Brain microvascular endothelial cell (primary cell): ENCODE data around the gene TACR1.
"Not testable (repeated sequence)": the region's sequence is repeated elsewhere in the genome, so short reads cannot be mapped to it uniquely, and the experiment has no call there.

Experiments used
- DNase-seq: peaks from one replicate; pipeline ENCODE4 v3.0.0-alpha.2; 2020
- H3K27ac ChIP-seq: fragments of 250-450 bp; sonication (Bioruptor Pico); 2 replicates; pipeline ENCODE4 v1.5.1; 2020; ENCODE audit warnings: mild to moderate bottlenecking, moderate library complexity
- H3K27me3 ChIP-seq: fragments of 250-450 bp; sonication (Bioruptor Pico); replicated peaks from 2 replicates; pipeline ENCODE4 v1.5.1; 2020; ENCODE audit warnings: mild to moderate bottlenecking
- H3K36me3 ChIP-seq: fragments of 250-450 bp; sonication (Bioruptor Pico); replicated peaks from 2 replicates; pipeline ENCODE4 v1.5.1; 2020; ENCODE audit warnings: mild to moderate bottlenecking
- H3K4me3 ChIP-seq: 2 replicates; pipeline ENCODE4 v1.5.1; 2011; ENCODE audit warnings: low read depth, mild to moderate bottlenecking, control low read depth, low read length, moderate library complexity
- in situ Hi-C: cut with HindIII; loops from 2 replicates; pipeline ENCODE4 v1.10.0; 2017; ENCODE audit warnings: low sequenced_read_pairs, low pct_ligation_motif_present
- TF ChIP-seq, protein P1 (sequence below): IDR thresholded peaks from 2 replicates; pipeline ENCODE4 v1.5.1; 2011; ENCODE audit warnings: low read depth, mild to moderate bottlenecking, moderate library complexity, low read length, control low read depth, inconsistent platforms; ENCODE audit errors: missing control alignments

Gene TACR1

DNA sequence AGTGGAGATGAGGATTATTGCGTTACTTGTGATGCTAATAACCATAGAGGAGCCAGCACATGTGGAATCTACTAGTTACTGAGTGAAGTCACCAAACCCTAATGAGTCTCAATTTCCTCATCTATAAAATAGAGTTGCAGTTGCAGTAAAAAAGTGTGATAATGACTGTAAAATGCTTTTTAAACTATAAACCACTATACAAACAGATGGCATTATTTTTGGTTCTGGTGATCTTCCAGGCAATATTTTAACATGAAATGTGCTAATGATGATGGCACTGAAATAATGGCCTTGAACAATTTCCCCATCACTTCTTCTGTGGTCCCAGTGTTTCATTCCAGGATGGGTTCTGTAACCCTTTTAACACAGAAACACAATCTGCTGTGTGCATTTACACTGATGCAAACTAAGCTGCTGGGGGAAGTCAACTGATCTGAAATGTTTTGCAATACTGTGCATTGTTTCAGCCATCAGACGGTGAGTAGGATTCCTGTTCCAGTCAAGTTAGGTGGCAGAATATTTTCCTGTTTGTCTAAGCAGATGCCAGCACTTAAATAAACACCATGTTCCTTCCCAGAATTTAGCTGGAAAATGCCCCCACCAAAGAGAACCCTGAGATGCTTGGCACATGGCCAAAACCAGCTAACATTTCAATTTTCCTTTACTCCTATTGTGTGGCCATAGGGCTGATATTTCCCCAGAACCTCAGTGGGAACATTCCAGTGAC is 52.6 kb downstream of the TACR1 start:
- Histone ChIP-seq H3K27ac (no peak overlapping the region), H3K36me3 (no peaks in the 10 kb centered on the region), H3K4me3 (no peak overlapping the region), H3K27me3 (no peaks in the 10 kb centered on the region)
- in situ Hi-C loops = no loop called here
- TF ChIP-seq, protein P1, sequence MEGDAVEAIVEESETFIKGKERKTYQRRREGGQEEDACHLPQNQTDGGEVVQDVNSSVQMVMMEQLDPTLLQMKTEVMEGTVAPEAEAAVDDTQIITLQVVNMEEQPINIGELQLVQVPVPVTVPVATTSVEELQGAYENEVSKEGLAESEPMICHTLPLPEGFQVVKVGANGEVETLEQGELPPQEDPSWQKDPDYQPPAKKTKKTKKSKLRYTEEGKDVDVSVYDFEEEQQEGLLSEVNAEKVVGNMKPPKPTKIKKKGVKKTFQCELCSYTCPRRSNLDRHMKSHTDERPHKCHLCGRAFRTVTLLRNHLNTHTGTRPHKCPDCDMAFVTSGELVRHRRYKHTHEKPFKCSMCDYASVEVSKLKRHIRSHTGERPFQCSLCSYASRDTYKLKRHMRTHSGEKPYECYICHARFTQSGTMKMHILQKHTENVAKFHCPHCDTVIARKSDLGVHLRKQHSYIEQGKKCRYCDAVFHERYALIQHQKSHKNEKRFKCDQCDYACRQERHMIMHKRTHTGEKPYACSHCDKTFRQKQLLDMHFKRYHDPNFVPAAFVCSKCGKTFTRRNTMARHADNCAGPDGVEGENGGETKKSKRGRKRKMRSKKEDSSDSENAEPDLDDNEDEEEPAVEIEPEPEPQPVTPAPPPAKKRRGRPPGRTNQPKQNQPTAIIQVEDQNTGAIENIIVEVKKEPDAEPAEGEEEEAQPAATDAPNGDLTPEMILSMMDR = no peak
- DNase-seq = no peak

DNA sequence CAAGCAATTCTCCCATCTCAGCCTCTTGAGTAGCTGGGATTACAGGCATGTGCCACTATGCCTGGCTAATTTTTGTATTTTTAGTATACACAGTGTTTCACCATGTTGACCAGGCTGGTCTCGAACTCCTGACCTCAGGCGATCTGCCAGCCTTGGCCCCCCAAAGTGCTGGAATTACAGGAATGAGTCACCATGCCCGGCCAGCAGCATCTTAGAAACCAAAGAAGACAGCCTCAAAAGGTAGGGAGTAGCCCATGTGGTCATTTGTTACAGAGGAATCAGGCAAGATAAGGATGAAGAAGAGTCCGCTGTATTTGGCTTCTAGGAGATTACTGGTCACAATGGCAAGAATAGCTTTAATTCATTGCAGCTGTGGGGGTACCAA is 53.1 kb downstream of the TACR1 start:
- H3K36me3 ChIP-seq, H3K4me3 ChIP-seq, DNase-seq, H3K27ac ChIP-seq, in situ Hi-C loops, H3K27me3 ChIP-seq: not testable (repeated sequence)

DNA sequence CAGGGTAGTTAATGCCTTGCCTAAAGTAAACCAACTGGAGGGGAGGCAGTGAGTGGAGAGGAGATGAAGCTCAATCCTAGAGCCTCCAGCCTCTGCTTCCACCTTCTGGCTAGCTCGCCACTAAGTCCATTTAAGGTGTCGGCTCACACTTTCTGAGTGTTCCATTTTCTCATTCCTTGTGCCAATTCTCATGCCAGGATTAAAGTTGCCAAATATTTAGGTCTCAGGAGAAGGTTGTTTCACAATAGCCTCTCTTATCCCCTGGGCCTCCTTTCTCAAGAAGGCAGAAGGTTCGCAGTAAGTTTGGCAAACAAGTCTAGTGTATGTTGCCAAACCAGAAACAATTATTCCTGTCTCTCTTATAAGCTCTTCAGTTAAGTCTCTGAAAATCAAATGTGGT is 57.2 kb downstream of the TACR1 start:
- no peak overlapping the region for H3K4me3 ChIP-seq
- no peaks in the 10 kb centered on the region for H3K27me3 ChIP-seq
- H3K36me3 ChIP-seq = no peaks in the 10 kb centered on the region
- no peak for DNase-seq
- TF ChIP-seq, protein P1 = no peak
- in situ Hi-C loops = no loop called here
- no peak overlapping the region for H3K27ac ChIP-seq

DNA sequence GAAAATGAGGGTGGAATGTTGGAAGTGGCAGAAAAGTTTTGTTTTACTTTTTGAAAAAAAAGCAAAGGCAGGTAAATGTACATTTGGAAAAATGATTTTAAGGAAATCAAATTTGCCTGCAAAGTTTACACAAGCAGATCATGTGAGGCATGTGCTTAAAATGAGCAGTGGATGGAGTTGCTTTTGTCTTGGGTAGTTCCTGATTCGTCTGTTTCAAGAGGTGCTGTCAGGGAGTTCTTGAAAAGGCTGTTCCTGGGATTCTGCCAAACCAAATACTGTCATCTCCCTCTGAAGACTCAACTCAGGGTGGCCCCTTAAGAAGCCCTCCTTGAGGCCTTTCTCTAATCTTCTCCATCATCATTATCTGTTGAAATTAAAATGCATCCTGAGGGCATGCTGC is 59.0 kb downstream of the TACR1 start:
- Histone ChIP-seq H3K36me3 (no peaks in the 10 kb centered on the region), H3K27ac (no peak overlapping the region), H3K27me3 (no peaks in the 10 kb centered on the region), H3K4me3 (no peak overlapping the region)
- TF ChIP-seq, protein P1 = no peak
- no peak for DNase-seq
- in situ Hi-C loops = no loop called here

DNA sequence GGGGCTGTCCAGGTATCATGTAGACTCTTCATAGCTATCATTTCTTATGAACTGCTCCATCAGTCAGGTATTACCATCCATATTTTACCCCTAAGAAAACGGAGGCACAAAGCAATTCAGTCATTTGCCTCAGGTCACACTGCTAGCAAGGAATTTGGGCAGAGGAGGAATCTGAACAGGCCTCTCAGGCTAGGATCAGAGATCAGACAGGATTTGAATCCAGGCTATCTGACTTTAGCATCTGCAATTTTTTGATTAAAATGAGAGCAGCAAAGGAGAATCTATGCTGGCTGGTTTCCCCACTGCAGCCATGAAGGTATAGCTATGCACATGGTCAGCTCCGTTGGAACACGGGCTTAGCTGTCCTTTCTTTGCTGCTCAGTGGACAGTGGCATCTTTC is 60.1 kb downstream of the TACR1 start:
- DNase-seq = no peak
- Histone ChIP-seq H3K27me3 (no peaks in the 10 kb centered on the region), H3K36me3 (no peaks in the 10 kb centered on the region), H3K27ac (no peak overlapping the region), H3K4me3 (no peak overlapping the region)
- TF ChIP-seq, protein P1 = no peak
- in situ Hi-C loops = no loop called here

DNA sequence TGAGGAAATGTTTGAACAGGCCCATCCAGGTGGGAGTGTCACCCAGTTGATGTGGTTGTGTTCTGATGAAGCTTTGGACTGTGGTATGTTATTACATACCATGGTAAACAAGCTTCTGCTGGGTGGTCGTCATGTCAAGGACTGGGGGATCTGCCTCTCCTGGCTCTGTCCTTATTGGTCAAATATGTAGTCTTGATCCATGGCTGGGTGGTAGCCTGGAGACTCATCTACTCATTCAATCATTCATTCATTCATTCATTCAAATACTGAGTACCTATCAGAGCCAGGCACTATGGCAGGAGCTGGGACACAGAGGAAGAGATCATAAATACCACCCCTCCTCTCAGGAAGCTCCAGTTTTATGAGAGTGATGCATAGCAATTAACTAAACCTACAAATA is 60.8 kb downstream of the TACR1 start:
- DNase-seq = no peak

More for the DNA sequence above, 60.8 kb downstream of the TACR1 start:
- TF ChIP-seq, protein P1 = no peak
- in situ Hi-C loops = no loop called here
- no peaks in the 10 kb centered on the region for H3K36me3 ChIP-seq
- no peaks in the 10 kb centered on the region for H3K27me3 ChIP-seq
- no peak overlapping the region for H3K4me3 ChIP-seq
- H3K27ac ChIP-seq = no peak overlapping the region
